CD4-positive, alpha-beta T cell treated with Interleukin-17A for 4 hours (primary cell): ENCODE results near the gene SH2D6.
"Not testable (repeated sequence)": the region's sequence is repeated elsewhere in the genome, so short reads cannot be mapped to it uniquely, and the experiment has no call there.

Source experiments
- DNase-seq: peaks from one replicate; pipeline ENCODE4 v3.0.0-alpha.2; 2020; ENCODE audit warnings: mixed read lengths

Gene SH2D6

DNA sequence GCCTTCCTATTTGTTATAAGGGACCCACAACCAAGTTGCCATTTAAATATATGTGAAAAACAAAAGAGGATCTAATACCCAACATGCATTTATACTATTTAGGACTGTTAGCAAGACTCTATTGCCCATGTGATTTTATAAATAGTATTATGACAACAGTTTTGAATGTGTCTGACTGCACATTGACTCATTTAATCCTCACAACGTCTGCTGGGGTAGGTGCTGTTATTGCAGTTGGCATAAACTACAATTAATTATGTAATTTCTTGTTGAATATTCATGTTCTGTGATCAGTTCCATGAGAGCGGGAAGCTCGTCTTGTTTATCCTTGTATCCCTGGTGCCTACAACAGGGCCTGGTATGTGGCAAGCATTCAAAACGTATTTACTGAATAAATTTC is 53.7 kb downstream of the SH2D6 start:
- no peak for DNase-seq

DNA sequence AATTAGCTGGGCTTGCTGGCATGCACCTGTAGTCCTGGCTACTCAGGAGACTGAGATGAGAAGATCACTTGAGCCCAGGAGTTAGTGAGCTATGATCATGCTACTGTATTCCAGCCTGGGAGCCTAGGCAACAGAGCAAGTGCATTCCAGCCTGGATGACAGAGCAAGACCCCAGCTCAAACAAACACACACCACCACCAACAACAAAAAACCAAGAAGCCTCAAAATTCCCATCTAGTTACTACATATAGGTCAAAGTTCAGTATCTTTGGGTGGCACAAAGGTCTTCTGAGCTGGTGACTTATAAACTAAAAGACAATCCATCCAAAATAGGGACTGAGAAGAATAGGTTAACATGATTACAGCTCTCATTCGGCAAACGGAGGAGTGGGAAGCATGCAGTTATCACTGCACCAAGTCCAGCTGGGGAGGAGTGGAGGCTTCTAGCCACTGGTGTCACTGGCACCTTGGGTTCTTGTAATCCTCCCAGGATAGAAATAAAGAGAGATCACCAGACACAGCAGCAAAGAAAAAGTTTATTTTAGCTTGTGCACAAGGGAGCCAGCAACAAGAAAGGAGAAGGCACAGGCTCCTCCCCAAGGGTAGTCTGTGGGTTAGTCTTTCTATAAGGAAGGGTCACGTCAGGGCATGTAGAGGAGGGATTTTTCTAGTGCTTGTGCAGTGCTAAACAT is 57.4 kb downstream of the SH2D6 start:
- no peak for DNase-seq

DNA sequence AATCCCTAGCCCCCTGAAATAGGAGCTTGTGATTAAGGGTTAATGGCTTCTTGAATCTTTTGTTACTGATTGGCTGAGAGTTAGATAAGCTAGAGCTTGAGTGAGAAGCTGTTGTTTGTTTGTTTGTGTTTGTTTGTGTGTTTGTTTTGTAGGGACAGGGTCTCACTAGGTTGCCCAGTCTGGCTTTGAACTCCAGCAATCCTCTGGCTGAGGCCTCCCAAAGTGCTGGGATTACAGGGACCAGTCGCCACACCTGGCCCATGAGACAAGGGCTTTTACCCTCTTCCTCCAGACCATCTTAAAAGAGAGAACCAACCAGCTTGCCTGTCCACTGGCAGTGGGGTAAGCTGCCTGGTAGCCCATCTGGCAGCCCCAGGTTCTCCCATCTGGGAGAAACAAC is 58.1 kb downstream of the SH2D6 start:
- DNase-seq, result no peak

DNA sequence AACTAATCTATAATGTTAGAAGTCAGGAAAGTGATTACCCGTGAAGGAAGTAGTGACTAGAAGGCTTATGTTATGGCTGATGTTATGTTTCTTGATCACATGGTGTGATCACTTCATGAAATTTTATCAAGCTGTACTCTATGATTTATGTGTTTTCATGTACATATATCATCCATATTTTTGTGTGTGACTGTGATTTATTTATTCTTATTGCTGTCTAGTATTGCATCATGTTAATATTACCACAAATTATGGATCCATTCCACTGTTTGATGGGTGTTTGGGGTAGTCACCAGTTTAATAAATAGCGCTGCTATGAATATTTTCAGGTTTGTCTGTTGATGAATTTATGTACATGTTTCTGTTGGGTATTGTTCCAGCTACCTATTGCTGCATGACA is 59.4 kb downstream of the SH2D6 start:
- DNase-seq, result no peak

DNA sequence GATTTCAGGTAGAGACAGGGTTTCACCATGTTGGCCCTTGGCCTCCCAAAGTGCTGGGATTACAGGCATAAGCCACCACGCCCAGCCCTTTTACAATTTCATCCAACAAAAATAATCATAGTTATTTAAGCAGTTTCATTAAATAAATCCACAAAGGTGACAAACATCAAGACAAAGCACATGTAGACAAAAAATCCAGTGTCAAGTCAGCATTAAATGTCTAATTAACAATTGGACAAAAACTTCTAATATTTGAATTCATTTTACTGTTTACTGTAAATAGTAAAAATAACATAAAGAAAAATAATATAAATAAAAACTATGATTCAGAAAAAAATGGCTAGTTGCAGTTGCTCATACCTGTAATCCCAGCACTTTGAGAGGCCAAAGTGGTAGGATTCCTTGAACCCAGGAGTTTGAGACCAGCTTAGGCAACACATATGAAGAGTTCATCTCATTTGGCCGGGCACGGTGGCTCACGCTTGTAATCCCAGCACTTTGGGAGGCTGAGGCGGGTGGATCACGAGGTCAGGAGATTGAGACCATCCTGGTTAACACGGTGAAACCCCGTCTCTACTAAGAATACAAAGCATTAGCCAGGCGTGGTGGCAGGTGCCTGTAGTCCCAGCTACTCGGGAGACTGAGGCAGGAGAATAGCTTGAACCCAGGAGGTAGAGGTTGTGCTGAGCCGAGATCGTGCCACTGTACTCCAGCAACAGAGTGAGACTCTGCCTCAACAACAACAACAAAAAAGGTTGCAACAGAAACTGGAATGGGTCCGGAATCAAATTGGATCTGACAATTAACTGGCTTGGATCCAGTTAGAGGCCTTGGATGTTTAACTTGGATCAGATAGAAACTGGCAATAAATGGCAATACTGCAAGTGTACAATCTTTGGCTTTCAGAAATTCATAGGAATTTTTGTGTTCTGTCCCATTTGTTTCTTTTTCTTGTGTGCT is 63.6 kb downstream of the SH2D6 start:
- no peak for DNase-seq

DNA sequence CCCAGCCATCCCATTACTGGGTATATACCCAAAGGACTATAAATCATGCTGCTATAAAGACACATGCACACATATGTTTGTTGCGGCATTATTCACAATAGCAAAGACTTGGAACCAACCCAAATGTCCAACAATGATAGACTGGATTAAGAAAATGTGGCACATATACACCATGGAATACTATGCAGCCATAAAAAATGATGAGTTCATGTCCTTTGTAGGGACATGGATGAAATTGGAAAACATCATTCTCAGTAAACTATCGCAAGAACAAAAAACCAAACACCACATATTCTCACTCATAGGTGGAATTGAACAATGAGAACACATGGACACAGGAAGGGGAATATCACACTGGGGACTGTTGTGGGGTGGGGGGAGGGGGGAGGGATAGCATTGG is 66.1 kb downstream of the SH2D6 start:
- DNase-seq, result not testable (repeated sequence)

DNA sequence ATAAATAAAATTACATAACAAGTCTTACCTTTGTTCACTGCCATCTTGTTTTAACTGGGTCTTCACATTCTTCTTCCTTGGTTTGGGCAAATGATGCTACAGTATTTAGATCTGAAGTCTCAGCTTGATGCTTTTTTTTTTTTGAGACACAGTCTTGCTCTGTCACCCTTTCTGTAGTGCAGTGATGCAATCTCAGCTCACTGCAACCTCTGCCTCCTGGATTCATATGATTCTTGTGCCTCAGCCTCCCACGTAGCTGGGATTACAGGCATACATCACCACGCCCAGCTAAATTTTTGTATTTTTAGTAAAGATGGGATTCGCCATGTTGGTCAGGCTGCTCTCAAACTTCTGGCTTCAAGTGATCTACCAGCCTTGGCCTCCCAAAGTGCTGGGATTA is 67.3 kb downstream of the SH2D6 start:
- DNase-seq, result no peak
